Ureter (tissue), 1 donor: ENCODE results near the gene CDHR1. TPM values are rescaled to one million over a fixed set of nuclear protein-coding genes. Genes with fewer than 3 reads are reported as not detected.

Experiments used
- DNase-seq: peaks from one replicate; pipeline ENCODE4 v3.0.0-alpha.2; 2020; ENCODE audit warnings: low spot score
- total RNA-seq: library from RNA; stranded (reverse); gene quantifications from one replicate; pipeline ENCODE4 v1.2.4, GENCODE V29; 2023
- donor health status: DM: yes; HTN: yes; CAD: no.

The CDHR1 gene
- total RNA-seq, 1 donor from 2014 or later, result 1.5 TPM

- DNase-seq, result no peak
Measured at GRCh38 chr10:84230359-84230758, 36.0 kb downstream of the CDHR1 start.

GRCh38 chr10:84232376-84232775, 38.0 kb downstream of the CDHR1 start:
- no peak for DNase-seq

- DNase-seq, result no peak
Measured at GRCh38 chr10:84233940-84234339, 39.6 kb downstream of the CDHR1 start.

GRCh38 chr10:84234479-84234878, 40.1 kb downstream of the CDHR1 start:
- DNase-seq, result no peak

- no peak for DNase-seq
Measured at GRCh38 chr10:84235096-84235495, 40.8 kb downstream of the CDHR1 start.

- no peak for DNase-seq
Measured at GRCh38 chr10:84236807-84237198, 42.5 kb downstream of the CDHR1 start.

- no peak for DNase-seq
Measured at GRCh38 chr10:84237199-84238051, 43.1 kb downstream of the CDHR1 start.

GRCh38 chr10:84238909-84239308, 44.6 kb downstream of the CDHR1 start:
- DNase-seq, result no peak

- no peak for DNase-seq
Measured at GRCh38 chr10:84241185-84241790, 47.0 kb downstream of the CDHR1 start, which contains the start of gene LRIT1. Gene LRIT1, minus strand, starts transcription at chr10:84241546. Its CDS starts 107 bp downstream, at chr10:84241439.

- DNase-seq, result no peak
Measured at GRCh38 chr10:84243759-84244158, 49.4 kb downstream of the CDHR1 start.

- no peak for DNase-seq
Measured at GRCh38 chr10:84244651-84245270, 50.4 kb downstream of the CDHR1 start, which contains the start of gene RGR. Gene RGR, plus strand, starts transcription at chr10:84245053. Its CDS starts 38 bp downstream, at chr10:84245091.

- no peak for DNase-seq
Measured at GRCh38 chr10:84247496-84247895, 53.2 kb downstream of the CDHR1 start.

GRCh38 chr10:84248794-84249193, 54.5 kb downstream of the CDHR1 start:
- DNase-seq, result no peak

- no peak for DNase-seq
Measured at GRCh38 chr10:84254552-84255478, 60.5 kb downstream of the CDHR1 start.

GRCh38 chr10:84256510-84257342, 62.4 kb downstream of the CDHR1 start:
- DNase-seq, result peak; percentile 54

GRCh38 chr10:84257343-84258020, 63.1 kb downstream of the CDHR1 start:
- DNase-seq, result no peak

- no peak for DNase-seq
Measured at GRCh38 chr10:84258034-84258695, 63.8 kb downstream of the CDHR1 start.

GRCh38 chr10:84261236-84261915, 67.0 kb downstream of the CDHR1 start:
- DNase-seq, result no peak
